KBM-7 (cell line): ENCODE data around the gene BLVRB.
"Not testable (repeated sequence)": the region's sequence is repeated elsewhere in the genome, so short reads cannot be mapped to it uniquely, and the experiment has no call there.

Experiments
- DNase-seq: peaks from one replicate; pipeline ENCODE4 v3.0.0-alpha.2; 2015
- in situ Hi-C: fragments of 300-500 bp; cut with MboI; formaldehyde crosslinking; loops from 2 replicates; pipeline ENCODE4 v1.14.3; 2020; ENCODE audit warnings: low sequenced_read_pairs, low pct_unique_long_range_greater_than_20kb, mixed read lengths

BLVRB gene

GRCh38 chr19:40457048-40457447, 8.5 kb downstream of the BLVRB start:
- in situ Hi-C loops: no loop called here
- DNase-seq: no peak

GRCh38 chr19:40453943-40454342, 11.6 kb downstream of the BLVRB start:
- DNase-seq, in situ Hi-C loops: not testable (repeated sequence)

- in situ Hi-C loops: no loop called here
- DNase-seq: no peak
These were observed 12.3 kb downstream of the BLVRB start for GRCh38 chr19:40453151-40453735.

GRCh38 chr19:40452016-40452415, 13.5 kb downstream of the BLVRB start:
- no peak for DNase-seq
- in situ Hi-C loops: no loop called here

- in situ Hi-C loops: no loop called here
- no peak for DNase-seq
These were observed 14.9 kb downstream of the BLVRB start for GRCh38 chr19:40450664-40451063.

- in situ Hi-C loops: no loop called here
- DNase-seq: no peak
These were observed 16.0 kb downstream of the BLVRB start for GRCh38 chr19:40449506-40449905.

- in situ Hi-C loops: no loop called here
- DNase-seq: no peak
These were observed 19.2 kb downstream of the BLVRB start for GRCh38 chr19:40446263-40446784.

GRCh38 chr19:40445780-40446262, 19.7 kb downstream of the BLVRB start:
- in situ Hi-C loops: no loop called here

GRCh38 chr19:40444825-40445312, 20.7 kb downstream of the BLVRB start:
- DNase-seq: no peak
- in situ Hi-C loops: no loop called here

More at GRCh38 chr19:40445780-40446262, 19.7 kb downstream of the BLVRB start:
- DNase-seq: no peak

- DNase-seq: peak; percentile 96
- in situ Hi-C loops: no loop called here
These were observed 21.3 kb downstream of the BLVRB start, which contains the start of gene SERTAD3 for GRCh38 chr19:40444000-40444824. SERTAD3 (minus strand) TSS chr19:40444335; CDS start chr19:40442080, 2,255 bp downstream.

GRCh38 chr19:40443131-40443999, 22.2 kb downstream of the BLVRB start:
- in situ Hi-C loops: no loop called here
- peak; percentile 100 for DNase-seq

GRCh38 chr19:40442328-40443130, 23.0 kb downstream of the BLVRB start:
- in situ Hi-C loops: no loop called here

GRCh38 chr19:40441719-40442253, 23.8 kb downstream of the BLVRB start:
- no peak for DNase-seq
- in situ Hi-C loops: no loop called here

More at GRCh38 chr19:40442328-40443130, 23.0 kb downstream of the BLVRB start:
- no peak for DNase-seq

GRCh38 chr19:40438284-40438683, 27.3 kb downstream of the BLVRB start:
- no peak for DNase-seq
- in situ Hi-C loops: no loop called here

- in situ Hi-C loops: no loop called here
- DNase-seq: peak; percentile 75
These were observed 31.9 kb downstream of the BLVRB start for GRCh38 chr19:40433391-40434216.

GRCh38 chr19:40432760-40433159, 32.8 kb downstream of the BLVRB start:
- in situ Hi-C loops: not testable (repeated sequence)

GRCh38 chr19:40431698-40432097, 33.8 kb downstream of the BLVRB start:
- DNase-seq: no peak

More at GRCh38 chr19:40432760-40433159, 32.8 kb downstream of the BLVRB start:
- not testable (repeated sequence) for DNase-seq

More at GRCh38 chr19:40431698-40432097, 33.8 kb downstream of the BLVRB start:
- in situ Hi-C loops: no loop called here
